GM12873 (cell line): ENCODE measurements around the gene PMEL.

Experiments
- TF ChIP-seq, protein P1 (sequence below): IDR thresholded peaks from 2 replicates; pipeline ENCODE4 v1.5.1; 2012; ENCODE audit warnings: low read depth, mild to moderate bottlenecking, moderate library complexity, low read length, control low read depth; ENCODE audit not compliant: insufficient read depth; ENCODE audit errors: missing control alignments

PMEL gene

GRCh38 chr12:55942055-55942454 lies 23.8 kb downstream of the PMEL start:
- TF ChIP-seq, protein P1, sequence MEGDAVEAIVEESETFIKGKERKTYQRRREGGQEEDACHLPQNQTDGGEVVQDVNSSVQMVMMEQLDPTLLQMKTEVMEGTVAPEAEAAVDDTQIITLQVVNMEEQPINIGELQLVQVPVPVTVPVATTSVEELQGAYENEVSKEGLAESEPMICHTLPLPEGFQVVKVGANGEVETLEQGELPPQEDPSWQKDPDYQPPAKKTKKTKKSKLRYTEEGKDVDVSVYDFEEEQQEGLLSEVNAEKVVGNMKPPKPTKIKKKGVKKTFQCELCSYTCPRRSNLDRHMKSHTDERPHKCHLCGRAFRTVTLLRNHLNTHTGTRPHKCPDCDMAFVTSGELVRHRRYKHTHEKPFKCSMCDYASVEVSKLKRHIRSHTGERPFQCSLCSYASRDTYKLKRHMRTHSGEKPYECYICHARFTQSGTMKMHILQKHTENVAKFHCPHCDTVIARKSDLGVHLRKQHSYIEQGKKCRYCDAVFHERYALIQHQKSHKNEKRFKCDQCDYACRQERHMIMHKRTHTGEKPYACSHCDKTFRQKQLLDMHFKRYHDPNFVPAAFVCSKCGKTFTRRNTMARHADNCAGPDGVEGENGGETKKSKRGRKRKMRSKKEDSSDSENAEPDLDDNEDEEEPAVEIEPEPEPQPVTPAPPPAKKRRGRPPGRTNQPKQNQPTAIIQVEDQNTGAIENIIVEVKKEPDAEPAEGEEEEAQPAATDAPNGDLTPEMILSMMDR = no peak

DNA sequence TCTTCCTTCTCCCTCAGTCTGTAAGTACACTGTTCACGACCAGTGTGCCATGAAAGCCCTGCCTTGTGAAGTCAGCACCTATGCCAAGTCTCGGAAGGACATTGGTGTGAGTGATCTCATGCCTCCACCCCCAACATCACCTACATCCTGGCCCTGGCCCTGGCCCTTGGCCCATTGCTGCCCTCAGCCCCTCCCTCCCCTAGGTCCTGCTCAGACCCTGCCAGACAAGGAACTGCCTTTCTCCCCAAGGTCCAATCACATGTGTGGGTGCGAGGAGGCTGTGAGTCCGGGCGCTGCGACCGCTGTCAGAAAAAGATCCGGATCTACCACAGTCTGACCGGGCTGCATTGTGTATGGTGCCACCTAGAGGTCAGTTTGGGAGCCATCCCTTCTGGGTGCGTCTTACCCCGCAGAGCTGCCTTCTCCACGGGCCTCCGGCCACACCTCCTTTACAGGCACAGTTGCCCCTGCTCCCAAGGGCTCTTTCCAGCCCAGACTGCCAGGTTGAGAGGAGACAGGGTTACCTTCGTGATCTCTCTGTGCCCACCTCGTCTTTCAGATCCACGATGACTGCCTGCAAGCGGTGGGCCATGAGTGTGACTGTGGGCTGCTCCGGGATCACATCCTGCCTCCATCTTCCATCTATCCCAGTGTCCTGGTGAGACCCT lies 25.6 kb downstream of the PMEL start:
- TF ChIP-seq, protein P1 = peak; percentile 96

GRCh38 chr12:55938826-55939501 lies 26.9 kb downstream of the PMEL start:
- TF ChIP-seq, protein P1 = no peak

DNA sequence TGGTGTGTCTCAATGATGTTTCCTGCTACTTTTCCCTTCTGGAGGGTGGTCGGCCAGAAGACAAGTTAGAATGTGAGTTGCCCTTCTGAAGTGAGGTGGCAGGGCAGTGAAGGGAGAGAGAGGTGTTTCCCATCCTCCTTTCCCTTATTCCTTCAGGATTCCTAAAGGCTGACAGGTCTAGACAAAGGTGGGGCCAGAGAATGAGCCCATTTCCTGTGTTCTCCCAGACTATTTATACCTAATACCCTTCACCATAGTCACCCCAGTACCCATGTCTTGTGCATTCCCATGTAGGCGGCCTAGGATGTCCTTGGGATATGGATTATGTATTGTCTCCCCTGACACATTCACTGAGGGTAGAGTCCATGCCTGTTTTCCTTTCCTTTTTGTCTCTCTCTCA lies 27.9 kb downstream of the PMEL start:
- TF ChIP-seq, protein P1 = no peak

GRCh38 chr12:55935738-55936151 lies 30.1 kb downstream of the PMEL start:
- TF ChIP-seq, protein P1 = no peak

- TF ChIP-seq, protein P1 = no peak
Measured at GRCh38 chr12:55934773-55935172, 31.1 kb downstream of the PMEL start.

GRCh38 chr12:55933799-55934742 lies 31.8 kb downstream of the PMEL start:
- TF ChIP-seq, protein P1 = no peak
